ENCODE results near the gene HIP1. TPM values are rescaled to one million over a fixed set of nuclear protein-coding genes. Genes with fewer than 3 reads are reported as not detected.

The HIP1 gene
- total and polyA plus RNA-seq, 9 of the 15 experiments (the other 6 are each of a cell fraction or from before 2014, with no cell fraction given), result 2.4 to 13.7 (median 9.5) TPM

DNA sequence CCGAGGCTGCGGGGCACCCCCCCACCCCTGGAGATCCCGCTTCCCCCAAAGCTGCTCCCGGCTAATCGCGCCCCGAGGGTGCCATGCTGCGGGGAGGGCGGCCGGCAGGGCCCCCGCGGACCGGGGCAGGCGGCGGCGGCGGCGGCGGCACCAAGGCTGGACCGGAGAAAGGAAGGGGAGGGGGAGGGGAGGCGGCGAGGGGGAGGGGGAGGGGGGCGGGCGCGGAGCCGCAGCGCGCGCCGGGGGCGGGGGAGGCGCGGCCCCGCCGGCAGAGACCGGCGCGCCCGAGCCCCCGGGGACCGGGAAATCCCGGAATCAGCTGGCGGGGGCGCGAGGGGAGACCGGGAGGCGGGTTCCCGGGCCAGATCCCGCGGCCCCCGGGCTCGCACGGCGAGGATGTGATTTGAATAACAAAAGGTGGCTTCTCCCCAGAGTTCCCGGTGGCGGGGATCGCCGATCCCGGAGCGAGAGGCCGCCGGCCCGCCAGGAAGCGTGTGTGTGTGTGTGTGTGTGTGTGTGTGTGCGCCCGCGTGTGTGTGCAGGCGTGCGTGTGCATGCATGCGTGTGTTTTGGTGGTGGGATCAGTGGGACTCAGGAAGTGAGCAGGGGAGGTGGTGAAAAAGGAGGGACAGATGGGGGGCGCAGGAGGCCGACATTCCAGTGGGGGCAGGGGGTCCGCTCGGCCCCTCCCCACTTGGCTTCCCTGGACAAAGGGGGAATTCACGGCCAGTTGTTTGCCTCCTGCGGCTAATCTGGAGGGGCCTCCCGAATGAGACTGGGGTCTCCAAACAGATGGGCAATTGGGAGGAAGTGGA lies 99.5 kb downstream of the HIP1 start (continued):
- TF ChIP-seq, protein P1, sequence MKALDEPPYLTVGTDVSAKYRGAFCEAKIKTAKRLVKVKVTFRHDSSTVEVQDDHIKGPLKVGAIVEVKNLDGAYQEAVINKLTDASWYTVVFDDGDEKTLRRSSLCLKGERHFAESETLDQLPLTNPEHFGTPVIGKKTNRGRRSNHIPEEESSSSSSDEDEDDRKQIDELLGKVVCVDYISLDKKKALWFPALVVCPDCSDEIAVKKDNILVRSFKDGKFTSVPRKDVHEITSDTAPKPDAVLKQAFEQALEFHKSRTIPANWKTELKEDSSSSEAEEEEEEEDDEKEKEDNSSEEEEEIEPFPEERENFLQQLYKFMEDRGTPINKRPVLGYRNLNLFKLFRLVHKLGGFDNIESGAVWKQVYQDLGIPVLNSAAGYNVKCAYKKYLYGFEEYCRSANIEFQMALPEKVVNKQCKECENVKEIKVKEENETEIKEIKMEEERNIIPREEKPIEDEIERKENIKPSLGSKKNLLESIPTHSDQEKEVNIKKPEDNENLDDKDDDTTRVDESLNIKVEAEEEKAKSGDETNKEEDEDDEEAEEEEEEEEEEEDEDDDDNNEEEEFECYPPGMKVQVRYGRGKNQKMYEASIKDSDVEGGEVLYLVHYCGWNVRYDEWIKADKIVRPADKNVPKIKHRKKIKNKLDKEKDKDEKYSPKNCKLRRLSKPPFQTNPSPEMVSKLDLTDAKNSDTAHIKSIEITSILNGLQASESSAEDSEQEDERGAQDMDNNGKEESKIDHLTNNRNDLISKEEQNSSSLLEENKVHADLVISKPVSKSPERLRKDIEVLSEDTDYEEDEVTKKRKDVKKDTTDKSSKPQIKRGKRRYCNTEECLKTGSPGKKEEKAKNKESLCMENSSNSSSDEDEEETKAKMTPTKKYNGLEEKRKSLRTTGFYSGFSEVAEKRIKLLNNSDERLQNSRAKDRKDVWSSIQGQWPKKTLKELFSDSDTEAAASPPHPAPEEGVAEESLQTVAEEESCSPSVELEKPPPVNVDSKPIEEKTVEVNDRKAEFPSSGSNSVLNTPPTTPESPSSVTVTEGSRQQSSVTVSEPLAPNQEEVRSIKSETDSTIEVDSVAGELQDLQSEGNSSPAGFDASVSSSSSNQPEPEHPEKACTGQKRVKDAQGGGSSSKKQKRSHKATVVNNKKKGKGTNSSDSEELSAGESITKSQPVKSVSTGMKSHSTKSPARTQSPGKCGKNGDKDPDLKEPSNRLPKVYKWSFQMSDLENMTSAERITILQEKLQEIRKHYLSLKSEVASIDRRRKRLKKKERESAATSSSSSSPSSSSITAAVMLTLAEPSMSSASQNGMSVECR (CRISPR knock-in tag; IDR thresholded peaks at IDR 0.05), result peak; percentile 57; the same call in 1 of the 2 replicates
- TF ChIP-seq ETV5 (CRISPR knock-in tag; IDR thresholded peaks at IDR 0.05; ENCODE audit: low read depth) (0 out of 2 replicates have a peak, but pooled peaks have one; percentile 32), ZNF444 (CRISPR knock-in tag; IDR thresholded peaks at IDR 0.05) (0 out of 2 replicates have a peak, but pooled peaks have one; percentile 55), SMAD4 (CRISPR knock-in tag; conservative IDR thresholded peaks at IDR 0.05) (peak; percentile 77), SAFB2 (IDR thresholded peaks at IDR 0.05; ENCODE audit: borderline replicate concordance, low read depth, low read length, severe bottlenecking) (no peak), POLR2B (IDR thresholded peaks at IDR 0.05; ENCODE audit: low read depth, partially characterized antibody) (peak; percentile 47)
- TF ChIP-seq, protein P2, sequence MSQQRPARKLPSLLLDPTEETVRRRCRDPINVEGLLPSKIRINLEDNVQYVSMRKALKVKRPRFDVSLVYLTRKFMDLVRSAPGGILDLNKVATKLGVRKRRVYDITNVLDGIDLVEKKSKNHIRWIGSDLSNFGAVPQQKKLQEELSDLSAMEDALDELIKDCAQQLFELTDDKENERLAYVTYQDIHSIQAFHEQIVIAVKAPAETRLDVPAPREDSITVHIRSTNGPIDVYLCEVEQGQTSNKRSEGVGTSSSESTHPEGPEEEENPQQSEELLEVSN (IDR thresholded peaks at IDR 0.05; ENCODE audit: borderline replicate concordance in 1 of 2, extremely low read depth in 1 of 2, insufficient read depth in 1 of 2, insufficient read length in 1 of 2, low read depth in 1 of 2, low read length in 1 of 2, poor library complexity in 1 of 2, severe bottlenecking in 1 of 2), result peak; percentile 40 to 46
- TF ChIP-seq, protein P3, sequence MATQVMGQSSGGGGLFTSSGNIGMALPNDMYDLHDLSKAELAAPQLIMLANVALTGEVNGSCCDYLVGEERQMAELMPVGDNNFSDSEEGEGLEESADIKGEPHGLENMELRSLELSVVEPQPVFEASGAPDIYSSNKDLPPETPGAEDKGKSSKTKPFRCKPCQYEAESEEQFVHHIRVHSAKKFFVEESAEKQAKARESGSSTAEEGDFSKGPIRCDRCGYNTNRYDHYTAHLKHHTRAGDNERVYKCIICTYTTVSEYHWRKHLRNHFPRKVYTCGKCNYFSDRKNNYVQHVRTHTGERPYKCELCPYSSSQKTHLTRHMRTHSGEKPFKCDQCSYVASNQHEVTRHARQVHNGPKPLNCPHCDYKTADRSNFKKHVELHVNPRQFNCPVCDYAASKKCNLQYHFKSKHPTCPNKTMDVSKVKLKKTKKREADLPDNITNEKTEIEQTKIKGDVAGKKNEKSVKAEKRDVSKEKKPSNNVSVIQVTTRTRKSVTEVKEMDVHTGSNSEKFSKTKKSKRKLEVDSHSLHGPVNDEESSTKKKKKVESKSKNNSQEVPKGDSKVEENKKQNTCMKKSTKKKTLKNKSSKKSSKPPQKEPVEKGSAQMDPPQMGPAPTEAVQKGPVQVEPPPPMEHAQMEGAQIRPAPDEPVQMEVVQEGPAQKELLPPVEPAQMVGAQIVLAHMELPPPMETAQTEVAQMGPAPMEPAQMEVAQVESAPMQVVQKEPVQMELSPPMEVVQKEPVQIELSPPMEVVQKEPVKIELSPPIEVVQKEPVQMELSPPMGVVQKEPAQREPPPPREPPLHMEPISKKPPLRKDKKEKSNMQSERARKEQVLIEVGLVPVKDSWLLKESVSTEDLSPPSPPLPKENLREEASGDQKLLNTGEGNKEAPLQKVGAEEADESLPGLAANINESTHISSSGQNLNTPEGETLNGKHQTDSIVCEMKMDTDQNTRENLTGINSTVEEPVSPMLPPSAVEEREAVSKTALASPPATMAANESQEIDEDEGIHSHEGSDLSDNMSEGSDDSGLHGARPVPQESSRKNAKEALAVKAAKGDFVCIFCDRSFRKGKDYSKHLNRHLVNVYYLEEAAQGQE (IDR thresholded peaks at IDR 0.05; ENCODE audit: borderline replicate concordance), result peak; percentile 68
- TF ChIP-seq, protein P3 (CRISPR knock-in tag; IDR thresholded peaks at IDR 0.05; ENCODE audit: low read depth), result 0 out of 2 replicates have a peak, but pooled peaks have one; percentile 28
- TF ChIP-seq, protein P4, sequence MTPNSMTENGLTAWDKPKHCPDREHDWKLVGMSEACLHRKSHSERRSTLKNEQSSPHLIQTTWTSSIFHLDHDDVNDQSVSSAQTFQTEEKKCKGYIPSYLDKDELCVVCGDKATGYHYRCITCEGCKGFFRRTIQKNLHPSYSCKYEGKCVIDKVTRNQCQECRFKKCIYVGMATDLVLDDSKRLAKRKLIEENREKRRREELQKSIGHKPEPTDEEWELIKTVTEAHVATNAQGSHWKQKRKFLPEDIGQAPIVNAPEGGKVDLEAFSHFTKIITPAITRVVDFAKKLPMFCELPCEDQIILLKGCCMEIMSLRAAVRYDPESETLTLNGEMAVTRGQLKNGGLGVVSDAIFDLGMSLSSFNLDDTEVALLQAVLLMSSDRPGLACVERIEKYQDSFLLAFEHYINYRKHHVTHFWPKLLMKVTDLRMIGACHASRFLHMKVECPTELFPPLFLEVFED (CRISPR knock-in tag; conservative IDR thresholded peaks at IDR 0.05), result peak; percentile 94
